Upper lobe of left lung (tissue), 4 donors: Measurements from ENCODE around the gene PRDM16.

ENCODE experiments used
- CTCF ChIP-seq, 6 experiments: fragments of 450-650 bp in 4 of 6; fragments of 200-600 bp in 2 of 6; sonication (generic) in 2 of 6; IDR thresholded peaks; one replicate each; pipeline ENCODE4 v1.5.1; 2016 to 2019; ENCODE audit warnings: antibody characterized with exemption in 6 of 6
- POLR2A ChIP-seq, 4 donors: fragments of 450-650 bp; IDR thresholded peaks; one replicate each; pipeline ENCODE4 v1.5.1; 2016 to 2017; ENCODE audit warnings: antibody characterized with exemption in 4 of 4, mild to moderate bottlenecking in 2 of 4

GRCh38 chr1:3029481-3029961, 39.5 kb upstream of the PRDM16 start:
- TF ChIP-seq POLR2A (IDR thresholded peaks at IDR 0.05) (no peak), CTCF (IDR thresholded peaks at IDR 0.05) (no peak)
